AG09319 (cell line): ENCODE measurements around the gene PTPRC.

ENCODE experiments used
- DNase-seq: peaks from one replicate; pipeline ENCODE4 v3.0.0-alpha.2; 2010; ENCODE audit warnings: low read depth; ENCODE audit errors: extremely low read depth
- CTCF ChIP-seq: IDR thresholded peaks from 2 replicates; pipeline ENCODE4 v1.5.1; 2011; ENCODE audit warnings: low read depth, mild to moderate bottlenecking, inconsistent platforms, low read length, moderate library complexity

PTPRC gene

GRCh38 chr1:198601936-198602889, 36.6 kb upstream of the PTPRC start:
- no peak for TF ChIP-seq CTCF
- no peak for DNase-seq

- DNase-seq = no peak
- TF ChIP-seq CTCF = no peak
Measured at GRCh38 chr1:198604975-198605374, 33.9 kb upstream of the PTPRC start.

GRCh38 chr1:198605406-198605805, 33.4 kb upstream of the PTPRC start:
- no peak for DNase-seq
- TF ChIP-seq CTCF = no peak

GRCh38 chr1:198606020-198606438, 32.8 kb upstream of the PTPRC start:
- TF ChIP-seq CTCF = no peak
- no peak for DNase-seq

GRCh38 chr1:198607714-198608113, 31.1 kb upstream of the PTPRC start:
- no peak for DNase-seq
- no peak for TF ChIP-seq CTCF

- DNase-seq = no peak
- no peak for TF ChIP-seq CTCF
Measured at GRCh38 chr1:198610362-198610761, 28.5 kb upstream of the PTPRC start.

GRCh38 chr1:198611219-198611618, 27.6 kb upstream of the PTPRC start:
- DNase-seq = no peak

More at GRCh38 chr1:198611219-198611618, 27.6 kb upstream of the PTPRC start:
- TF ChIP-seq CTCF = no peak
